ENCODE results near the gene MYOM3.

DNA sequence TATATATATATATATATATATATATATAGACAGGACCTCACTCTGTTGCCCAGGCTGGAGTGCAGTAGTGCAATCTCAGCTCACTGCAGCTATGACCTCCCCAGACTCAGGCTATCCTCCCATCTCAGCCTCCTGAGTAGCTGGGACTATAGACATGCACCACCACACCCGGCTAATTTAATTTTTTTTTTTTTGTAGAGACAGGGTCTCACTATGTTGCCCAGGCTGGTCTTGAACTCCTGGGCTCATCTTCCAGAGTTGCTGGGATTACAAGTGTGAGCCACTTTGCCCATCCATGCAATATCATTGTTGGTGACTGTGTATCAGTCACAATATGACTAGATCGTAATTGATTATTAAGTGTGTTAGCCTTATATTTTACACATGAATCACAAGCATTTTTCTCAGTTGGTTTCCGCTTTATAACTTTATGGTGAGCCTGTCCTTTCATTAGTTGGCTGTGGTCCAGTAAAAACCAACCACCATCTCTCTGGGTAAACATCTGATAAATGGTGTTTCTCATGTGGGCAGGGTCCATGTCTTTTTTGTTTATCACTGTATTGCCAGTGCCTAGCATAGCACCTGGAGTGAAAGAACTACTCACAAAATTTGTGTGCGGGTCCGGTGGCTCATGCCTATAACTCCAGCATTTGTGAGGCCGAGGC is 63.6 kb downstream of the MYOM3 start:
- TF ChIP-seq, protein P1, sequence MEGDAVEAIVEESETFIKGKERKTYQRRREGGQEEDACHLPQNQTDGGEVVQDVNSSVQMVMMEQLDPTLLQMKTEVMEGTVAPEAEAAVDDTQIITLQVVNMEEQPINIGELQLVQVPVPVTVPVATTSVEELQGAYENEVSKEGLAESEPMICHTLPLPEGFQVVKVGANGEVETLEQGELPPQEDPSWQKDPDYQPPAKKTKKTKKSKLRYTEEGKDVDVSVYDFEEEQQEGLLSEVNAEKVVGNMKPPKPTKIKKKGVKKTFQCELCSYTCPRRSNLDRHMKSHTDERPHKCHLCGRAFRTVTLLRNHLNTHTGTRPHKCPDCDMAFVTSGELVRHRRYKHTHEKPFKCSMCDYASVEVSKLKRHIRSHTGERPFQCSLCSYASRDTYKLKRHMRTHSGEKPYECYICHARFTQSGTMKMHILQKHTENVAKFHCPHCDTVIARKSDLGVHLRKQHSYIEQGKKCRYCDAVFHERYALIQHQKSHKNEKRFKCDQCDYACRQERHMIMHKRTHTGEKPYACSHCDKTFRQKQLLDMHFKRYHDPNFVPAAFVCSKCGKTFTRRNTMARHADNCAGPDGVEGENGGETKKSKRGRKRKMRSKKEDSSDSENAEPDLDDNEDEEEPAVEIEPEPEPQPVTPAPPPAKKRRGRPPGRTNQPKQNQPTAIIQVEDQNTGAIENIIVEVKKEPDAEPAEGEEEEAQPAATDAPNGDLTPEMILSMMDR (conservative IDR thresholded peaks at IDR 0.05; ENCODE audit: low read depth, low read length), result no peak
- TF ChIP-seq EZH2 (IDR thresholded peaks at IDR 0.05; ENCODE audit: borderline replicate concordance, low read depth, low read length, poor library complexity, severe bottlenecking), result no peak

Data from A673 (cell line).